HG02571 (cell line): Measurements from ENCODE around the gene GDA.
"Not testable (repeated sequence)": the region's sequence is repeated elsewhere in the genome, so short reads cannot be mapped to it uniquely, and the experiment has no call there.

ENCODE experiments used
- ATAC-seq: cut with Tn5 transposase; IDR thresholded peaks from one replicate; pipeline ENCODE4 v1.9.1; 2021; ENCODE audit warnings: mild to moderate bottlenecking, moderate library complexity; ENCODE audit not compliant: unreplicated experiment

GDA gene

GRCh38 chr9:72204062-72204461 lies 54.8 kb downstream of the GDA start:
- no peak for ATAC-seq

GRCh38 chr9:72205513-72205912 lies 56.3 kb downstream of the GDA start:
- ATAC-seq, result peak; percentile 62

GRCh38 chr9:72207278-72207677 lies 58.0 kb downstream of the GDA start:
- no peak for ATAC-seq

- ATAC-seq, result no peak
These were observed 61.3 kb downstream of the GDA start for GRCh38 chr9:72210522-72210921.

- ATAC-seq, result no peak
These were observed 61.8 kb downstream of the GDA start for GRCh38 chr9:72211047-72211446.

GRCh38 chr9:72213906-72214305 lies 64.7 kb downstream of the GDA start:
- no peak for ATAC-seq

- no peak for ATAC-seq
These were observed 68.1 kb downstream of the GDA start for GRCh38 chr9:72217306-72217842.

GRCh38 chr9:72220589-72220988 lies 71.3 kb downstream of the GDA start:
- ATAC-seq, result no peak

GRCh38 chr9:72226146-72226812 lies 77.0 kb downstream of the GDA start:
- no peak for ATAC-seq

- ATAC-seq, result no peak
These were observed 79.0 kb downstream of the GDA start for GRCh38 chr9:72228282-72228681.

- no peak for ATAC-seq
These were observed 83.5 kb downstream of the GDA start for GRCh38 chr9:72232778-72233177.

GRCh38 chr9:72247549-72247948 lies 98.3 kb downstream of the GDA start:
- no peak for ATAC-seq

- no peak for ATAC-seq
These were observed 102.3 kb downstream of the GDA start for GRCh38 chr9:72251589-72251988.

- ATAC-seq, result no peak
These were observed 105.8 kb downstream of the GDA start for GRCh38 chr9:72254901-72255545.

- no peak for ATAC-seq
These were observed 106.3 kb downstream of the GDA start for GRCh38 chr9:72255569-72255968.

GRCh38 chr9:72256931-72257330 lies 107.7 kb downstream of the GDA start:
- ATAC-seq, result no peak

GRCh38 chr9:72257814-72258213 lies 108.6 kb downstream of the GDA start:
- ATAC-seq, result no peak

- ATAC-seq, result no peak
These were observed 112.8 kb downstream of the GDA start for GRCh38 chr9:72262063-72262462.

- no peak for ATAC-seq
These were observed 114.3 kb downstream of the GDA start for GRCh38 chr9:72263572-72263971.

- no peak for ATAC-seq
These were observed 119.7 kb downstream of the GDA start for GRCh38 chr9:72268961-72269360.

- ATAC-seq, result not testable (repeated sequence)
These were observed 121.1 kb downstream of the GDA start for GRCh38 chr9:72270359-72270758.
